ENCODE results near the gene CDKAL1.
A peak's percentile ranks its signal among the peaks of the same experiment; 100 is the strongest.
"Not testable (repeated sequence)": the region's sequence is repeated elsewhere in the genome, so short reads cannot be mapped to it uniquely, and the experiment has no call there.

CDKAL1 gene

GRCh38 chr6:20534295-20535262 lies at the start of gene CDKAL1:
Gene CDKAL1, plus strand, starts transcription at chr6:20534457. Its CDS starts 11,894 bp downstream, at chr6:20546351.
- DNase-seq = peak; percentile 95

DNA sequence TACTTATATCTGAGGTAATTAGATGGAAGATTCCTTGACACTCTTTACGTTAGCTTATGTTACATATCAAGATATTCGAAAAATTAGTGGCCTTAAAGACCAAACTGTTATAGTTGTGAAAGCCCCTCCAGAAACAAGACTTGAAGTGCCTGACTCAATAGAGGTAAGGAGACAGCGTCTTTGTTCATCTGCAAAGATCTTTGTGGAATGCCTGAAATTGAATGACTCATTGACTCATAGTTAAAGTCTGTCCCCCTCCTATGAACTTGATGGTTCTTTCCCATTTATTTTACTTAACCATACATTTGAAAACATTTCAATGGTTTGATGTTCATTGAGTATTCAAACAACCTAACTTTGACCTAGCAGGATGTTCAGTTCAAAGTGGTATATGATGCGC lies 47.6 kb upstream of the CDKAL1 start:
- DNase-seq = no peak

GRCh38 chr6:20487669-20488375 lies 46.4 kb upstream of the CDKAL1 start:
- no peak for DNase-seq

GRCh38 chr6:20490591-20490990 lies 43.7 kb upstream of the CDKAL1 start:
- DNase-seq = no peak

GRCh38 chr6:20492099-20492498 lies 42.2 kb upstream of the CDKAL1 start:
- DNase-seq = no peak

DNA sequence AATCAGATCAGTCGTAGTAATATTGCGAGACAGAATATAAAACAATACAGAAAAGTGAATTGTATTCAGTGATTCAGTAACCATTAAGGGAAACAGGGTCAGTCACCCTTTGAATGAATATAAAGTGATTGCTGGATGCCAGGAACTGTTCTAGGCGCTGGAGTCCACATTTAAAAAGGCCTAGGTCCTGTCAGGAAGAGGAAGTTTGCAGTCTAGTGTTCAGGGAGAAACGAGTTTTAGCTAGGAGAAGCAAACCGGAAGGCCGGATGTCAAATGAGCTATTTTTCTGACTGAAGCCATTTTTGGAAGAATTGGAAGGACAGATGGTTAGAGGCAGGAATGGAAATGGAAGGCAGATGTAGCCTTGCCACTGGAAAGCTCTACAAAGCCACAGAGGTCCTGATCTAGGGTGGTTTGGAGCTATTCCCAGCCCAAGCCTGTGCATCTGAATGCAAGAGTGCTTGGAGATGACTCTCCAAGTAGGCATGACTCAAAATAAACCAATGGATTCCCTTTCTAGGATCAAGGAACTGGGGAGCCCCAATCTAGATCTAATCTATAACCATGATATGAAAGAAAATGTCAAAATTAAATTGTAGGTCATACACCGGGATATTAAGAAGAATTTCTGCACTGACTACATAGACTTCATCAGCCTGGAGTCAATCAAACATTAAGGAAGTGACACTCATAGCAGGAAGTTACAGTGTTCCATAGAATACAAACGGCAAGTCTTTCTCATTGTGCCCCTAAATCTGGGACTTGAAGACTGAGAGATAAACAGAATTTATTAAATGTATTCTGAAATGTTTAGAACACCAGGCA lies 36.8 kb upstream of the CDKAL1 start:
- DNase-seq = peak; percentile 58

DNA sequence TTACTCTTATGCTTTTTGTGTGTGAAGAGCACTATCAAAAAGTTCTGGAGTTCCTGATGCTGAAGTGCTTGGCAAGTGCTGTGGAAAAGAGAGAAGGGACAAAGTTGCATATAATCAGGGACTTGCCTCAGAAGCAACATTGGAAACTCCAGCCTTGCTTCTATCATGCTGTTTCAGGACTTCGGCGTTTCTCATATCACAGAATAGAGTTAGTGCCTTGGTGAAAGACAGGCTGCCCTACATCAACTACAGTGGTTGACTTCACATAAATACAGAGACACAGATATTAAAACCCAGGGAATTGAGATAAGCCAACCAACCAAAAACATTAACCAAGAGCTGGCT lies 36.2 kb upstream of the CDKAL1 start:
- peak; percentile 77 for DNase-seq

DNA sequence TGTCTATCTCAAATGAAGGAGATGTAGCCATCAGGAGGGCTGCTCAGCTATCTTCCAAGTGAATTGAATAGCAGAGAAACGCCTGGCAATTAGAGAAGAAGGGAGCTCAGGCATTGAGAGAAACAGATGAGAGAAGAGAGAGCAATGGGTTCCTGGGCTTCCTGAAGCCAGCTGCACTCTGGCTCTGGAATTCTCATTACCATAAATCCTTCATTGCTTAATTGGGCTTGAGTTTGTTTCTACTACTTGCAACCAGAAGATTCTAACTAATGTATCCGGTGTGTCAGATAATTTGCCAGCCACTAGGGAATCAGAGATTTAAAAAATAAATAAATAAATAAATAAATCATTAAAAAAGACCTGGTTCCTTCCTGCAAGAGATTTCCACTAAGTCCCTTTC lies 25.0 kb upstream of the CDKAL1 start:
- DNase-seq = no peak

GRCh38 chr6:20511852-20512251 lies 22.4 kb upstream of the CDKAL1 start:
- DNase-seq = no peak

- not testable (repeated sequence) for DNase-seq
Observed at GRCh38 chr6:20525208-20525607, 9.0 kb upstream of the CDKAL1 start.

GRCh38 chr6:20529086-20529448 lies 5.2 kb upstream of the CDKAL1 start:
- DNase-seq = peak; percentile 66

DNA sequence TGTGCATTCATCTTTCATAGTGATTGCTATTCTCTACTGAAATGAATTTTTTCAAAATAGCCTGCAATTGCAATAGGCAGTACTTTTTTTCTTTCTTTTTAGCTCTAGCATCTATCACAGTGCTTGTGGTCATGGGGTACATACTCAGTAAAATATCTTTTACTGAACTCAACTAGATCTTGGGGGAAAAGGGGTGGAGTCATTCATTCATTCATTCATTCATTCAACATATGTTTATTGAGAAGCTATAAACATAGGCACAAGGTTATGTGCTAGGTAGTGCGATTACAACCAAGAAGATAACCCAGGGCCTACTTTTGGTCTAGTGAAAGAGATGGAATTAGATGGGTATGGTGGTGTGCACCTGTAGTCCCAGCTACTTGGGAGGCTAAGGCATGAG lies 1.4 kb upstream of the CDKAL1 start:
- DNase-seq = no peak

DNA sequence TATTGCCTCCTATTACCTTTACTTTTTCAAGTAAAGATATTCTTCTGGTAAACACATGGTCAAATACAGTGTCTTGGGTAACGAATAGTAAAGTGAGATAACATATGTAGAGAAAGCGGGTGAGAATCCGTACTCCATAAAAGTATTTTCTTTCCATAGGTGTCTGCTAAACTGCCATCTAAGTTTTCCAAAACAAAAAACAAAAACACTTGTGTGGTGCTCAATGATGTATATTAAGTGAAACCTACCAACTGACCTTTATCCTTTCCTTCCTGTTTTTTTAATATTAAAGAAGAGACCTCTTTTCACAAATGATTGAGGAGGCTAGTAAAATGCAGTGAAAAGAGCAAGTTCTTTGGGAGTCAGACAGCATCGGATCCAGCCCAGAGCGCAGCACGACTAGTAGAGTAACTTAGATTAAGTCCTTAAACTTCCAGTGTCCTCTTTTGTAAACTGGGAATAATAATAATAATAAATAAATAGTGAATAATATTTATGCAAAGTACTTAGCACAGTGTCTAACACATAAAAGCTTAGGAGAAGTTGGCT lies 437 bp upstream of the CDKAL1 start:
- DNase-seq = peak; percentile 29

DNA sequence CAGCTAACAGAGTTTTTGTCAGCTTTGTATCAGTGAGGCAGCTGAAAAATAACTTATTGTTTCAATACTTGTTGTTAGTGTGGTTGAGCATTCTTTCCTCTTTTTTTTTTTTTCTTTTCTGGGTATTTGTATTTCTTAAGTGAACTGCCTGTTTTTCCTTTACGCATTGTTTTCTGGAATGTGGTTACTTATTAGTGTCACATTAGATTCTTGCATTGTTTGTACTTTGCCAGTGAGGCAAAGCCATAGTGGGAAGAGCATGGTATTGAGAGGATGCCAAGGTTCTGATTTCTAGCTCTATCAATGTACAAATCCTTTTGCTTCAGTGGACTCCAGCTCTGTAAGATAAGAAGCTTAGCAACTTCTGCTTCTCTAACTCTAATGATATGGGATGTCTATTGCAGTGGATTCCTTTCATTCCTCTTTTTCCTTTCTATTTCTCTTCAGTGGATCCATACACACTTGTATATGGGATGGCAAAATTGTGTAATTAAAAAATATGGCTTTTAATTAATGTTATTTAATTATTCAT lies 3.9 kb downstream of the CDKAL1 start:
- no peak for DNase-seq

DNA sequence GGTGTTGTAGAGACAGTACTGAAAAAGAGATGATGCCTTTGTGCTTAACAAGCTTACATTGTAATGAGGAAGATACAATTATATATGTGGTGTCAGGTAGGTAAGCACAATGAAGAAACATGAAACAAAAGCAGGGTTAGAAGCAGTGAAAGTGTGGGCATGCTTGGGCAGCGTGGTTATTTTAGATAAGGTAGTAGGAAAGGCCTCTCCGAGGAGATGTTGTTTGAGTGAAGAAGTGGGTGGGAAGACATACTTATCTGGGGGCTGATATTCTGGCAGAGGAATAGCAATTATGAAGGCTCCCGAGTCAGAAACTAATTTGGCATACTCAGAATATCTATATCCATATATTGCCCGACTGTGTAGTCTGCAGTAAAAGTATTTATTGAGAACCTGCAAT lies 4.7 kb downstream of the CDKAL1 start:
- DNase-seq = no peak

DNA sequence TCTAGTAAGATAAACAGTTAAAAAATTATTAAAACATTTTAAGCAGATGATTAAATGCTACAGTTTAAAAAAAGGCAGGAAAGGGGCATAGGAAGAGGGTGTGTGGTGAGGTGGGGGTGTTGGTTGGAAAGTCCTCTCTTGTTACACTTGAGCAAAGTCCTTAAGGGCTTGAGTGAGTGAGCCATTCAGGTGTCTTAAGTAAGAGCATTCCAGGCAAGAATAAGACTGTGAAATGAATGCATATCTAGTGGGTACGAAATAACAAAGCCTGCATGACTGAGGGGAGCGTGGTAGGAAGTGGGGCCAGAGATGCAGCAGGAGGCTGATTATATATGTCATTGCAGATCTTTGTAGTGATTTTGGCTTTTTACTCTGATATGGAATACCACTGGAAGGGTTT lies 5.1 kb downstream of the CDKAL1 start:
- DNase-seq = no peak

GRCh38 chr6:20540683-20541082 lies 6.4 kb downstream of the CDKAL1 start:
- DNase-seq = peak; percentile 62

GRCh38 chr6:20541382-20541781 lies 7.1 kb downstream of the CDKAL1 start:
- peak; percentile 63 for DNase-seq

DNA sequence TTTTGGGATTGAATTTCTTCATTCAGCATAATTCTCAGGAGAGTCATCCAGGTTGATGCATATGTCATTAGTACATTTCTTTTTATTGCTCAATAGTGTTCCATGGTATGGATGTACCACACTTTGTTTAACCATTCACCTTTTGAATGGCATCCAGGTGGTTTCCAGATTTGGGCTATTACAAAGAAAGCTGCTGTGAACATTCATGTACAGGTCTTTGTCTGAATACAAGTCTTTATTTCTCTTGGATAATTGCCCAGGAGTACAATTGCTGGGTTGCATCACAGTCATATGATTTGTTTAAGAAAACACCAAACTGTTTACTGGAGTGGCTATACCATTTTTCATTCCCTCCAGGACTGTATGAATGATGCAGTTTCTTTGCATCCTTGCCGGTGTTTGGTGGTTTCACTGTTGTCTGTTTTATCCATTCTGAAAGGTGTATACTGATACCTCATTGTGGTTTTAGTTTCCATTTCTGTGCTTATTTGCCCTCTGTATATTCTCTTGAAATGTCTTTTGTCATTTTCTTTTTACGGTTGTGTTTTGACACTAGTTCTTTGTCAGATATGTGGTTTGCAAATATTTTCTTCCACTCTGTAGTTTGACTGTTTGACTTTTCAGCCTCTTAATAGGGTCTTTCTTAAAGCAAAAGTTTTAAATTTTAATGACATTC lies 8.8 kb downstream of the CDKAL1 start:
- DNase-seq = no peak

DNA sequence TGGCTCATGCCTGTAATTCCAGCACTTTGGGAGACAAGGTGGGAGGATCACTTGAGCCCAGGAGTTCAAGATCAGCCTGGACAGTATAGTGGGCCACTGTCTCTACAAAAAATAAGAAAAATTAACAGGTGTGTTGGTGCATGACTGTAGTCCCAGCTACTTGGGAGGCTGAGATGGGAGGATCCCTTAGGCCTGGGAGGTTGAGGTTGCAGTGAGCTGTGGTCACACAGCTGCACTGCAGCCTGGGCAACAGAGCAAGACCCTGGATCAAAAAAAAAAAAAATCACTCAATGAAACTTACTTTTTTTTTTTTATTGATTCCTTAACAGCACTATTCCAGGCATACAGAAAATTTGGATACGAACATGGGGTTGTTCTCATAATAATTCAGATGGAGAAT lies 14.0 kb downstream of the CDKAL1 start:
- DNase-seq = no peak

DNA sequence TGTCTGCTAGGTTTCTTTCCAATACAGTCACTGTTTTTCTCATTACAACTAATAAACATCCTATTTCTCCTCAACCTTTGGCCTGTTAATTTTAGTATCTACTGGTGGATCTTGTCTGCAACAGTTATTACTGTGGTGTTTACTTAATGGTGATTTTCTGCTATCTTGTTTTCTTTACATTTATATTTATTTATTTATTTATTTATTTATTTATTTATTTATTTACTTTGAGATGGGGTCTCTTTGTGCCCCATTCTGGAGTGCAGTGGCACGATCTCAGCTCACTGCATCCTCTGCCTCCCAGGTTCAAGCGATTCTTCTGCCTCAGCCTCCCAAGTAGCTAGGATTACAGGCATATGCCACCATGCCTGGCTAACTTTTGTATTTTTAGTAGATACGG lies 15.1 kb downstream of the CDKAL1 start:
- DNase-seq = not testable (repeated sequence)

GRCh38 chr6:20554326-20554725 lies 20.1 kb downstream of the CDKAL1 start:
- DNase-seq = no peak
